ENCODE data around the gene FAM168B.
"Not testable (repeated sequence)": the region's sequence is repeated elsewhere in the genome, so short reads cannot be mapped to it uniquely, and the experiment has no call there.

FAM168B gene, protein sequence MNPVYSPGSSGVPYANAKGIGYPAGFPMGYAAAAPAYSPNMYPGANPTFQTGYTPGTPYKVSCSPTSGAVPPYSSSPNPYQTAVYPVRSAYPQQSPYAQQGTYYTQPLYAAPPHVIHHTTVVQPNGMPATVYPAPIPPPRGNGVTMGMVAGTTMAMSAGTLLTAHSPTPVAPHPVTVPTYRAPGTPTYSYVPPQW

GRCh38 chr2:131093006-131093695 lies at the start of gene FAM168B:
Gene FAM168B, minus strand, starts transcription at chr2:131093460. Its CDS starts 10,814 bp downstream, at chr2:131082646.
- DNase-seq (ENCODE audit: low spot score), result peak; percentile 88

- no peak for DNase-seq (ENCODE audit: low spot score)
These were observed 49.6 kb upstream of the FAM168B start for GRCh38 chr2:131142849-131143248.

GRCh38 chr2:131140581-131140980 lies 47.3 kb upstream of the FAM168B start:
- no peak for DNase-seq (ENCODE audit: low spot score)

- no peak for DNase-seq (ENCODE audit: low spot score)
These were observed 39.5 kb upstream of the FAM168B start for GRCh38 chr2:131132729-131133128.

- no peak for DNase-seq (ENCODE audit: low spot score)
These were observed 37.0 kb upstream of the FAM168B start for GRCh38 chr2:131130298-131130596.

- DNase-seq (ENCODE audit: low spot score), result no peak
These were observed 34.7 kb upstream of the FAM168B start for GRCh38 chr2:131127981-131128380.

DNA sequence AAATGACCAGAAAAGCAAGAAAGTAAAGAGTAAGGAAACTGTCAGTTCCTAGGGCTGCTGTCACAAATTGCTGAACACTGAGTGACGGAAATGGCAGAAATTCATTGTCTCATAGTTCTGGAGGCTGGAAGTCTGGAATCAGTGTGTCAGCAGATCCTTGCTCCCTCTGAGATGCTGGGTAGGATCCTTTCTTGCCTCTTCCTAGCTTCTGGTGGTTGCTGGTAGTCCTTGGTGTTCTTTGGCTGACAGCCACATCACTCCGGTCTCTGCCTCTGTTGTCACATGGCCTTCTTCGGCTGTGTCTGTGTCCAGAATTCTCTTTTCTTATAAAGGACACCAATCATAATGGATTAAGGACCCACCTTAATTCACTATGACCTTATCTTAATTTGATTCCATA lies 33.8 kb upstream of the FAM168B start:
- DNase-seq (ENCODE audit: low spot score), result no peak

GRCh38 chr2:131126436-131126835 lies 33.2 kb upstream of the FAM168B start:
- DNase-seq (ENCODE audit: low spot score), result no peak

DNA sequence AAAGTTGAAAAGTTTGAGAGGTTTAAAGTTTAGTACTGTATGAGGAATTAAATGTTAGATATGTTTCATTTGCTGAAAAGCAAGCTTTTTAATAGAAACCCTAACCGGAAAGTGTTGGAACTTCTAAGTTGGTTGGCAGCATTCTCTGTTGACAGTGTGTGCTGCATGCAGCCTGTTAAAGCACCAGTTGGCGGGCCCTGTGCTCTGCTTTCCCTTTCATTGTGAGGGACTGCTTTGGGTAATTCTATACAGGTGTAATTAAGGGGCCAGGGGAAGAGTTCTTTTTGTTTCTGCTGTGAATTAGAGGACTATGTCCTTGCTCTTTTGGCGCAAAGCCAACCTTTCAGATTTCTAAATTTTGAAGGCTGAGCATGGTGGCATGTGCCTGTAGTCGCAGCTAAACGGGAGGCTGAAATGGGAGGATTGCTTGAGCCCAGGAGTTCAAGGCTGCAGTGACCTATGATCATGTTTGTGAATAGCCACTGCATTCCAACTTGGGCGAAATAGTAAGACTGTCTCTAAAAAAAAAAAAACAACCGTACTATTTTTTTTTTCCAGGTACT lies 32.0 kb upstream of the FAM168B start:
- no peak for DNase-seq (ENCODE audit: low spot score)

- DNase-seq (ENCODE audit: low spot score), result no peak
These were observed 29.9 kb upstream of the FAM168B start for GRCh38 chr2:131123192-131123591.

- no peak for DNase-seq (ENCODE audit: low spot score)
These were observed 29.2 kb upstream of the FAM168B start for GRCh38 chr2:131122496-131122895.

GRCh38 chr2:131121464-131121863 lies 28.2 kb upstream of the FAM168B start:
- DNase-seq (ENCODE audit: low spot score), result no peak

DNA sequence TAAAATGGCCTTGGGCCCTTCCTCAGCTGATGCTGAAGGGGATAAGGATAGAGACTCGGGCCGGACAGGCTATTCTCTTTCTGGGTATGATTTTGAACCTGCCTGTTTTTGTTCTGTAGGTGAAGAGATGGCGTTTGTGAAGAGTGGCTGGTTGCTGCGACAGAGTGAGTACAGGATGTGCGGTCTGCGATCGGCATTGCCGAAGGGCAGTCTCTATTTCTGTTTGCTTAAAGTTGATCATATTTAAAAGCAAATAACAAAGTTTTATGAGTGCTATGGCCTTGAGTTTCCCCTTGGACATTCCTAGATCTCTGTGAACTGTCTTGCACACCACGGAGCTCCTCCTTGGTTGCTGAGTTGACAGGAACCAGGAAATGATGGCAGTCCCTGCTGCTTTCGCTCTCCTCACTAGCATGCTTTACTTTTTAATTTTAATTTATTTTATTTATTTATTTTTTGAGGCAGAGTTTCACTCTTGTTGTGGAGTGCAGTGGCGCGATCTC lies 27.6 kb upstream of the FAM168B start:
- DNase-seq (ENCODE audit: low spot score), result no peak

DNA sequence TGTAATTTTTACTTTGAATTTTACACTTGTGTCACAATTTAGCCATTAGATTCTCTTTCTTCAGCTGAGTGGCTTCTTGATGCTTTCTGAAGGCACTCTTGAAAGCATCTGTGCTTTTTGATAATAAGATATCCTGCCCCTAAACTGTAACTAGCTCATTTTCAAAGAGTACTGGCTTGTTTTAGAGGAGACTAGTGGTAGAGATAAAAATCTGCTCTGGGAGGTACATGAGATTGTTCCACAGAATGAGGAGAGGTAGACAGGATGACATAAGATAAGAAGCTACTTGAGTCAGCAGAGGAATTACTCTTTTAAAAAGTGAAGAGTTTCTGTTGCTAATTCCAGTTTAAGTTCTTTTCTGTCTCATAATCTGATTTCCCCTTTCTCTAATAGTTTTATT lies 22.5 kb upstream of the FAM168B start:
- DNase-seq (ENCODE audit: low spot score), result no peak

- not testable (repeated sequence) for DNase-seq (ENCODE audit: low spot score)
These were observed 21.7 kb upstream of the FAM168B start for GRCh38 chr2:131114950-131115349.

GRCh38 chr2:131113566-131114227 lies 20.4 kb upstream of the FAM168B start:
- no peak for DNase-seq (ENCODE audit: low spot score)

GRCh38 chr2:131112529-131112928 lies 19.3 kb upstream of the FAM168B start:
- DNase-seq (ENCODE audit: low spot score), result no peak

DNA sequence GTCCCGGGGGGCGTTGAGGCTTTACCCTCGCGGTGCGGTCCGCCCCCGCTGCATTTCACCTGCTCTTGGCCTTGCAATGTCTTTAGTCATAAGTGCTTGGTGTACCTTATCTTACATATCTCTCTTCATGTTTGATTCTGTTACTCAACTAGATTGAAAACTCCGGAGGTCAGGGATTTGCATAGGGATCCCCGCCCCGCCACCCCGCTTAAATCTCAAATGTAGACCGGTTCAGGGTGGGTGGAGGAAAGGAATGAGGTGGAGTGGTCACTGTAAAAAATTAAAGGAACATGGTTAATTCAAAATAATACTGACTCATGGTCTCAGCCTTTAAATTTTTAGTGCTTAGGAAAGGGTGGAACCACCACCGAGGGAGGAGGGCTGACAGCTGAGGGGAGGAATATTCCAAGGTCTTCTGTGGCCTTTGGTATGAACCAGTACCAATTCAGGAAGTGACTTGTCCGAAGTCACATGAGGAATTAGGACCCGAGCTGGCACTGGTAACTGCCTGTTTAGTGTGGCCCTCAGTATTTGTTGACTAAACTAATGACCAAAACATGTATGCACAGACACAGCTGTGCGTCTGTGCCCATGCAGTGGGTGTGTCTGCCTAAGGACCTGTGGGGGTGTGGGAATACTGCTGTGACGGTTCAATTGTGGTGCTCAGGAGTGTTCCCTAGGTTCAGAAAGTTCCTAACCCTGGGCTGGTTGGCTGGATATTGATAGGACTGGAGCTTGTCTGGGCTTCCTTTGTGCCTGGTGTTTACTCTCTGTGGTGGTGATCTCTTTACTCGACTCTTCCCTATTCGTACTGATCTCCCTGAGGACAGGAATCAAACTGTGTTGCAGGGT lies 12.9 kb upstream of the FAM168B start:
- peak; percentile 23 for DNase-seq (ENCODE audit: low spot score)

DNA sequence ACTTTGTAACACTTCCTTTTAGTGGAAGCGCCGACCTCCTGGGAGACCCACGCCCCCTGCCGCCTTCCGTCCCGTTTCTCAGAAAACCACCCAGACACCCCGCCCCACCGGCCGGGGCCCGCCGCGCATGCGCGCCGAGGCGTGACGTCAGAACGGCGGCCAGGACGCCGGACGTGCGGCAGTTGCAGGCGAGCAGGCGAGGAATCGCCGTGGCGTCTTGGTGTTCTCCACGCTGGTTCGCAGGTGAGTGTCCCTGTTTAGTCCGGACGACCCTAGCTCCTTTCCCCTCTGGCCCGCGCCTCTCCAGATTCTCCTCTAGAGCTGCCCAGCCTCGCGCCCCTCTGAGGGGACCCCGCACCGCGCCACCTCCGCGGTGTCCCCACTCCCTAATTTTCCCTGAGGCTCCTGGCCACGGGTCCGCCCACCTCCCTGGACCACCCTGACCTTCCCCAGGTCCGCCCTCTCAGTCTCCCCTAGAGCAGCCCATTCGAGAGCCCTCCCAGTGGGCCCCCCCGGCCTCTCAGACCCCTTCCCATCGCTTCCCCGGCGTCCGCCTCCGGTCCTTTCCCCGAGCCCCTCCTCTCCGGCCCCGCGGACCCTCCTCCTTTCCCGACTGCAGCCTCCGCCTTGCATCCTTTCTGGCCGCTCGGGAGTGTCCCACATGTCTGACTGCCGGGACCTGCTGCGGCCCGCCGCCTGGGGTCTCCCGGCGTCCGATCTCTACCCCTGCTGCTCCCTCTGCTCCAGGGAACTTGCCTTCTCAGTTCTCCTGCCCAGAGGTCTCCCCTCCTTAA lies 12.1 kb upstream of the FAM168B start, which contains the start of gene PLEKHB2:
TSS of gene PLEKHB2 (plus strand) at position 181 of the 794 bp plus-strand sequence. CDS start 15,606 bp downstream, outside the sequence.
- DNase-seq (ENCODE audit: low spot score), result peak; percentile 96

GRCh38 chr2:131104487-131105155 lies 11.4 kb upstream of the FAM168B start:
- DNase-seq (ENCODE audit: low spot score), result peak; percentile 73

Measured in CD4-positive, alpha-beta T cell treated with Interleukin-15 for 4 hours (primary cell).